ENCODE measurements around the gene DERL3. TPM values are rescaled to one million over a fixed set of nuclear protein-coding genes. Genes with fewer than 3 reads are reported as not detected.

DERL3 gene
- total RNA-seq, 3 donors from 2014 or later = 4.4 to 18.8 (median 7.9) TPM

DNA sequence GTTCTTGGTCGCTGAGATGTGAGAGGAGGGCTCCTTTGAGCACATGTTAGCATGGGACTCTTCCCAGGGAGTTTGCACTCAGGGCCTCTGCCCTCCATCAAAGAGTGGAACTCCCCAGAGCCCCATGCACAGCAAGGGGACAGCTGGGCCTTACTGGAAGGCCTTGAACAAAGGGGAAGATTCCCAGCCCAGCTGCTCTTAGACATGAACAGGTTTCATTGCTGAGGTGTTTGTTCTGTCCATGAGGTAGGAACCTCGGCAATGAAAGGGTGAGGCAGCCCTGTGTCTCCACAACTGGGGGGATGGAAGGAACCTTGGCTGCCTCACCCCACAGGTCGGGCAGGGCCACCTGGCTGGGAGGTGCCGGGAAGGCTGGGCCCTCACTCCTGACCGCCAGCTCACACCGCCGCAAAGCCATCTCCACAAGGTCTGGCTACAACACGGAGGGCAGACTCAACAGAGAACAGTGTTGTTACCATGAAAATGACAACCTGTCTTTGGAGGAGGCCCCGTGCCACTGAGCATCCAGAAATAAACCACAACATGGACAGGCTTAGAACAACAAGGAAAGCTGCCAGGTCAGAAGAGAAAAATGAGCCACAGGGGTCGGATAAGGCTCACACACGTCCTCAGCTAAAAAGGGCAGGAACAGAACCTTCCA is 3.2 kb downstream of the DERL3 start:
- no peaks in the 10 kb centered on the region for H3K9me3 ChIP-seq
- intact Hi-C loops (cut with DNase I, micrococcal nuclease) = no loop called here
- ATAC-seq (no peak), DNase-seq (peak in 2 of 3 donors; percentile 23 to 36)
- H3K36me3 ChIP-seq (ENCODE audit: low read depth) = peaks cover 3% of the 10 kb centered on the region
- no peak overlapping the region for H3K4me3 ChIP-seq
- H3K4me1 ChIP-seq (ENCODE audit: low read depth) = peaks cover 13% of the 10 kb centered on the region
- TF ChIP-seq, protein P1, sequence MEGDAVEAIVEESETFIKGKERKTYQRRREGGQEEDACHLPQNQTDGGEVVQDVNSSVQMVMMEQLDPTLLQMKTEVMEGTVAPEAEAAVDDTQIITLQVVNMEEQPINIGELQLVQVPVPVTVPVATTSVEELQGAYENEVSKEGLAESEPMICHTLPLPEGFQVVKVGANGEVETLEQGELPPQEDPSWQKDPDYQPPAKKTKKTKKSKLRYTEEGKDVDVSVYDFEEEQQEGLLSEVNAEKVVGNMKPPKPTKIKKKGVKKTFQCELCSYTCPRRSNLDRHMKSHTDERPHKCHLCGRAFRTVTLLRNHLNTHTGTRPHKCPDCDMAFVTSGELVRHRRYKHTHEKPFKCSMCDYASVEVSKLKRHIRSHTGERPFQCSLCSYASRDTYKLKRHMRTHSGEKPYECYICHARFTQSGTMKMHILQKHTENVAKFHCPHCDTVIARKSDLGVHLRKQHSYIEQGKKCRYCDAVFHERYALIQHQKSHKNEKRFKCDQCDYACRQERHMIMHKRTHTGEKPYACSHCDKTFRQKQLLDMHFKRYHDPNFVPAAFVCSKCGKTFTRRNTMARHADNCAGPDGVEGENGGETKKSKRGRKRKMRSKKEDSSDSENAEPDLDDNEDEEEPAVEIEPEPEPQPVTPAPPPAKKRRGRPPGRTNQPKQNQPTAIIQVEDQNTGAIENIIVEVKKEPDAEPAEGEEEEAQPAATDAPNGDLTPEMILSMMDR (IDR thresholded peaks at IDR 0.05) = no peak

DNA sequence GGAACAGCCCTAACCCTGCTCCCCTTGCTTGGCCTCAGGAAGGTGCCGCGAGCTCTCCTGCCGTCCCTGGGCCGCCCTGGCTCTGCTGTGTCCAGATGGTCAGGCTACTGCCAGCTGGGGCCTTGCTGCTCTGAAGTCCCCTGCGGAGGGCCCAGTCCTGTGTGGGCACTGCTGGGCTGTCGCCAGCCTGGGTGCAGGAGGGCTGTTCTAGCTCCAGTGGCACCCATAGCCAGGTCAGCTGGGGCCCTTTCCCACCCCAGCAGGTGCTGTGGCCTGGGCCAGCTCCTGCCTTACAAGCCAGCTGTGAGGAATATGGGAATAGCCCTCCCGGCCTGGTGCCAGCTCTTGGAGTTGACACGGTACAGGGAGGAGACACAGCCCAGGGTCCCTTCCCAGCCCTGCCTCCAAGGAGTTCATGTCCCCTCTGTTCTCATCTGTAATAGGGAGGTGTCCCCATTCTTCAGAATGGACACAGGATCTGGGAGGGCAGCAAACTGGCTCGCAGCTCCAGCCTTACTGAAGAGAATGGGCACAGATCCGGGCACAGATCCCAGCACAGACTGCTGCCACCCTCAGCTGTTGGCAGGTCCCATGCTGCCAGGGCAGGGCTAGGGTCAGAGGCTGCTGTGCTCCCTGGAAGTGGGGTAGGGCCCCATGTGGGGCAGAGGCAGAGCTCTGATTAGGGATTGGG is 3.9 kb downstream of the DERL3 start:
- H3K4me1 ChIP-seq (ENCODE audit: low read depth) = peaks cover 13% of the 10 kb centered on the region

DNA sequence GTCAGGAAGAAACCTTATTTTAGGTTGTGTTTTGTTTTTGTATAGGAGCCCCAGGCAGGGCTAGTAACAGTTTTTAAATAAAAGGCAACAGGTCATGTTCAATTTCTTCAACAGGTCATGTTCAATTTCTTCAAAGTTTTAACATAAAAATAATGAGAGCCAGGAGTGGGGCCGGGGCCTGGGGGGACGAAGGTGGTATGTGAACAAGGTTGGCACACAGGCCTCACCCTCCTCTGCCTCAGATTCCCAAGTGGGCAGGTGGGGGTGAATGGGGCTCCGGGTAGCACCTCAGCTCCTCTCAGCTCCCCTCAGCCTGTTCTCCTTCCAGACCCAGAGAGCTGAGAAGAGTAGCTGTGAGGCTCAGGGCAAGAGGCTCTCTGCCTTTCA is 4.4 kb downstream of the DERL3 start:
- ATAC-seq (no peak), DNase-seq (peak in 1 of 3 donors; percentile 15)
- Histone ChIP-seq H3K36me3 (ENCODE audit: low read depth) (peaks cover 3% of the 10 kb centered on the region), H3K4me1 (ENCODE audit: low read depth) (peaks cover 11% of the 10 kb centered on the region), H3K4me3 (no peak overlapping the region), H3K9me3 (no peaks in the 10 kb centered on the region)
- intact Hi-C loops (cut with DNase I, micrococcal nuclease) = no loop called here
- TF ChIP-seq, protein P1 (IDR thresholded peaks at IDR 0.05) = no peak

More for the DNA sequence above, 3.9 kb downstream of the DERL3 start:
- Histone ChIP-seq H3K9me3 (no peaks in the 10 kb centered on the region), H3K36me3 (ENCODE audit: low read depth) (peaks cover 3% of the 10 kb centered on the region), H3K4me3 (no peak overlapping the region)
- ATAC-seq = no peak
- TF ChIP-seq, protein P1 (IDR thresholded peaks at IDR 0.05) = no peak
- peak in 2 of 3 donors; percentile 28 to 55 for DNase-seq
- intact Hi-C loops (cut with DNase I, micrococcal nuclease) = no loop called here

DNA sequence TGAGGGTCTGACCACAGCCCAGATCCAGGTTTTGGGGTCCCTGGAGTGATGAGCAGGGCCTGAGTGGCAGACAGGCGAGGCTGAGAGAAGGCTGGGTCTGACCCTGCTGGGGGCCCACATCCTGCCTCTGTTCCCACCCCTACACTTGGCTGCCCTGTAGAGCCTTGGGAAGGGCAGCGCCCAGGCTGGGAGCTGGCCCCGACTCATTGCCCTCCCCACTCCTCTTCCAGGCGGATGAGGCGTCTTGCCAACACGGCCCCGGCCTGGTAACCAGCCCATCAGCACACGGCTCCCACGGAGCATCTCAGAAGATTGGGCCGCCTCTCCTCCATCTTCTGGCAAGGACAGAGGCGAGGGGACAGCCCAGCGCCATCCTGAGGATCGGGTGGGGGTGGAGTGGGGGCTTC is 4.9 kb downstream of the DERL3 start:
- Histone ChIP-seq H3K9me3 (no peaks in the 10 kb centered on the region), H3K4me3 (no peak overlapping the region), H3K4me1 (ENCODE audit: low read depth) (peaks cover 9% of the 10 kb centered on the region), H3K36me3 (ENCODE audit: low read depth) (peaks cover 3% of the 10 kb centered on the region)
- DNase-seq (peak in 2 of 3 donors; percentile 26 to 45), ATAC-seq (no peak)
- intact Hi-C loops (cut with DNase I, micrococcal nuclease) = no loop called here
- TF ChIP-seq, protein P1 (IDR thresholded peaks at IDR 0.05) = no peak

DNA sequence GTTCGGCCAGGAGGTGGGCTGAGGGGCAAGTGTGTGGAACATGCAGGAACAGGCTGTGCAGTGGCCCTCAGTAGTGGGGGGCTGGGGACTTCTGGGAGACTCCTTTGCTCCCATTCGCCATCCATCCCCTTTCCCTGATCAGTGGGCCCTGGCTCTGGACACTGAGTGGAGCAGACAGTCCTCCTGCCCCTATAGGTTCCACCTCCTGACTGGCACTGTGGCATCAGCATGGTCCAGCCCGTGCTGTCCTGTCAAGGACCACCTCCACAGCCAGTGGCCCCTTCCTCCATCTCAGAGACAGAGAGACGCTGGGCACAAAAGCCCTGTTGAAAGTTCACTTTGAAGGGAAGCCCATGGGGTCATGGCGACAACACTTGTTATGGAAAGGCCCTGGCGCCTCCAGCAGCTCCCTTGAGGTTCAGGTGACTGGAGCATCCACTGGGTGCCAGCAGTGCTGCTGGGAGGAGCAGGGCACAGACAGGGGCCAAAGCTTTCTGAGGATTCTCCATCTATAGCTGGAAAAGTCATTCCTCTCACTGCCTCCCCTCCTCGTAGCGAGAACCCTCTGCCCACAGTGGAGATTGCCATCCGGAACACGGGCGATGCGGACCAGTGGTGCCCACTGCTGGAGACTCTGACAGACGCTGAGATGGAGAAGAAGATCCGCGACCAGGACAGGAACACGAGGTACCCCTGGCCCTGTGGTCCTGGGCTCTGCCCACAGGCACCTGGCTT is 5.6 kb downstream of the DERL3 start:
- TF ChIP-seq, protein P1 (IDR thresholded peaks at IDR 0.05) = no peak
- no peak for ATAC-seq
- intact Hi-C loops (cut with DNase I, micrococcal nuclease) = no loop called here
- peaks cover 3% of the 10 kb centered on the region for H3K36me3 ChIP-seq (ENCODE audit: low read depth)
- peaks cover 2% of the 10 kb centered on the region for H3K4me1 ChIP-seq (ENCODE audit: low read depth)
- H3K4me3 ChIP-seq = no peak overlapping the region
- no peaks in the 10 kb centered on the region for H3K9me3 ChIP-seq
- DNase-seq = peak in 2 of 3 donors; percentile 17 to 36

All from mucosa of descending colon (tissue), 3 donors.